HG03469 (cell line): ENCODE results near the gene REEP2.

Experiments used
- ATAC-seq: cut with Tn5 transposase; IDR thresholded peaks from one replicate; pipeline ENCODE4 v1.9.1; 2021; ENCODE audit warnings: mild to moderate bottlenecking, moderate library complexity, moderate number of reproducible peaks; ENCODE audit not compliant: unreplicated experiment

Gene REEP2

DNA sequence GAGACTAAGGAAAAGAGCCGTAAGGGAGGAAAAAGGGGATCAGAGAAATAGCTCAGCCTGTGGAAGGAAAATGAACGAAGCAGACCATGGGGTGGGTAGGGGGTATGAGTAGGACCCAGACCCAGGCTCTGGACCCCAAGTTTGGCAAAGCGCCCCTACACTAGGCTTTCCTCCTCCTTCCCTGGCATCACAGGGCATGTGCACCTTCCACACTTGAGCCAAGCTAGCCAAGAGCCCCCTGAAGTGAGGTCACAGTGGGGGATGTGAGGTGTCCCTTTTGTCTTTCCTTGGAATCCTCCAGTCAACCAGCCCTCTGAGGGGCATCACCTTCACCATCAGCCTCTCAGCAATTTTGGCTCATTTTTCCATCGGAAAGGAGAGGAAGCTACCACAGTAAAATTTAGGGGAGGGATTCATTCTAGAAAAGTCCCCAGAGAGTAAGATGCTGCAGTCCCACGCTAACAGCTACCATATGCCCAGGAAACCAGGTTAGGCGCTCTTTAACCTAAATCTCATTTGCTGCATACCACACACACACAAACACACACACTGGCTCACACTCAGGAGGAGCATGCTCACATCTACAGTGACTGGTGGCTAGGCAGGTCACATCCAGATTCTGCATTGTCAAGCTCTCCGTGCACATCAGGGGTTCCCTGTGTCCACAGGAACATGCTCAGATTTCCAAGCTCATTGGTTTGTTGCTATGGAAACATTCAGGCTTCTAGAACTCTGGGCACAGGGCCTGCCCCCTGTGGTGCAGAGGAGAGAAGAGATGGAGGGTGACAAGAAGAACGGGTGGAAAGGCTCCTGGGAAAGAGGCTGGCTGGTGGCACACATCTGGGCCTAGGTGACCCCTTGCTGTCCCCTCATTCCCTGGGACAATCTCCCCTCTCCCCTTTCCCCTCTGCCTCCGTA, 9.9 kb downstream of the REEP2 start:
- no peak for ATAC-seq

- no peak for ATAC-seq
These were observed 10.8 kb downstream of the REEP2 start for GRCh38 chr5:138449501-138450239.

DNA sequence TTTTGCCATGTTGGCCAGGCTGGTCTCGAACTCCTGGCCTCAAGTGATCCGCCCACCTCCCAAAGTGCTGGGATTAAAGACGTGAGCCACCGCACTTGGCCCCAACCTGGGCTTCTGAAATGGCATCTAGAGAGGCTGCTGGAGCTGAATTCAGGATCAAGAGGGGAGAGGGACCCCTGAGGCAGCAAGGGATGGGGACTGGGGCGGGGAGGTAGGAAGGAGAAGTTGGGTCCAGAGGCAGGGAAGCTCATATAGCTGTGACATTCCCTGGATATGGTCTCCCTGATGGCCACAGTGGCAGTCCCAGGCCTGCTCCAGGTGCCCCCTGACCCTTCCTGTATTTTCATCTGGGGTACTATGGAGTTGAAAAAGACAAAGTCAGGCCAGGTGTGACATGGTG, 12.1 kb downstream of the REEP2 start:
- no peak for ATAC-seq

- ATAC-seq = no peak
These were observed 13.9 kb downstream of the REEP2 start for GRCh38 chr5:138452720-138453119.

GRCh38 chr5:138453590-138453989, 14.7 kb downstream of the REEP2 start:
- no peak for ATAC-seq

DNA sequence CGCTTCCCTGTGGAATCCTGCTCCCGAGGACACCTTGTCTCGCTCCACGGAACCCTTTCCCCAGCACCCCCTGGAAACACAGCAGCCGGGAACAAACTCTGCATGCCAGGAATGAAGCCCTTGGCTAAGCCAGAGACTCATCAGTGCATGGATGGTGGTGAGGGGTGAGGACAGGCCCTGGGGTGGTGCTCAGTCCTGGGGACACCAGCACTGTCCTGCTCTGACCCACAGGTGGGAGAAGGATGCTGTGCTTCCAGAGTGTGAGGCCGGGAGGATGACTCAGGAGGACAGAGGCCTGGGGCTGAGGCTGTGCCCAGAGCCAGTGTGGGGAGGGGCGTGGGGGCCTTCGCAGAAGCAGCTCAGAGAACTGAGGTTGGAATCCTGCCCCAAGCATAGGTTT, 15.3 kb downstream of the REEP2 start:
- ATAC-seq = no peak

DNA sequence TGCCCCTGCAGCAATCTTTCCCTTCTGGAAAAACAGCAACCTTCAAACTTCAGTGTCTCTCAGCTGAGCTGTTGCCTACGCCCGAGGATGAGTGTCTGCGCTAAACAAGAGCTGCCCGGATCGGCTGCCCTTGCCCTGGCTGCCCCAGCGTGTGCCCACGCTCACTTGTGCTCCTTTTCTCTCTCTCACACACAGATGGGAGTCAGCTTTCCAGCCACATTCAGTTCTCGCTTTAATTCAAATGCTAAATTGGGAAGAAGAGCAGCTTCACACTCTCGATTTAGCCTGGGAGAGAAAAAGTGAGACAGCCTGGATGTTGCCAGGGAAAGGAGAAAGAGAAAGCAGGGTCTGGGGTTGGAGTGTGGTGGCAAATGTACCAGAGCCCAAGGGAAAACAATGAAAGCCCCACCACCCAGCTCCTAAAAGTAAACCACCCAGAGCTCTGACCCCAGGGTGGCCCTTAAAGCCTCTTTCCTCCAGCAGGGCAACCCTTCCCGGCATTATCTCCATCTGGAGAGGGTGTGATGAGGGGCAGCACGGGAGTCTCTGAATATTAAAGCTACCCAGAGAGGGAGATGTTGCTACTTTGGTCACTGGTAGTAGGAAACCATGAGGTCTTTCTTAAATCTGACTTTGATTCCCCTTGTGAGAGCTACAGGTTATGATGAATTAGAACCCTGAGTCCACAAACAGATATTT, 16.5 kb downstream of the REEP2 start:
- no peak for ATAC-seq

DNA sequence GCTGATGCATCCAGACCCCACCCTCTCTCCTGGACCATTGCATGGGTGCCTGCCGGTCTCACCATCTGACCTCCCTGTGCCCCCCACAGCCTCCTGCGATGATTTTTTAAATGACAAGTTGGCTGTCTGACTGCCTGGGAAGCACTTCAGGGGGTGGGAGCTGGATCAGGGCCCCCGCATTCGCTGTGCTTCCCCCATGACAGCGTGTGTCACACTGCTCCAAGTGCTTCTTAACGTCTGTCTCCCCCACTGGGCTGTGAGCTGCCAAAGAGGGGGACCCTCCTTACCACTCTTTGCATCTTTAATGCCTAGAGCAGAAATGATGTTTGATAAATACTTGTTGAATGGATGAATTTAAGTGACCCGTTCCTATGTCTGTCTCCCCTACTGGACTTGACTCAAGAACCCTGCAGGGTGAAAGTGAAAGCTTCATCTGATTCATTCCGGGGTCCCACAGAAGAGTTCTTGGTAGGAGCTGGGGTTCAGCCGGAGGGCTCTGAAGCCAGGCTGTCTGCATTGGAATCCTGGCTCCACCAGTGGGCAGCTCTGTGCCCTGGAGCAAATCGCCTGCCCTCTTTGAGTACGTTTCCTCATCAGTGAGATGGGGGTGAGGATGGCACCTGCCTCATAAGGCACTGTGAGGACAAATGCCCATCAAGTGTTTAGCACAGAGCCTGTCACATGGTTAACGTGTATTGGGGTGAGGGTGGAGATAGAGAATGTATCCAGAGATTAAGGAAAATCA, 18.8 kb downstream of the REEP2 start:
- no peak for ATAC-seq

DNA sequence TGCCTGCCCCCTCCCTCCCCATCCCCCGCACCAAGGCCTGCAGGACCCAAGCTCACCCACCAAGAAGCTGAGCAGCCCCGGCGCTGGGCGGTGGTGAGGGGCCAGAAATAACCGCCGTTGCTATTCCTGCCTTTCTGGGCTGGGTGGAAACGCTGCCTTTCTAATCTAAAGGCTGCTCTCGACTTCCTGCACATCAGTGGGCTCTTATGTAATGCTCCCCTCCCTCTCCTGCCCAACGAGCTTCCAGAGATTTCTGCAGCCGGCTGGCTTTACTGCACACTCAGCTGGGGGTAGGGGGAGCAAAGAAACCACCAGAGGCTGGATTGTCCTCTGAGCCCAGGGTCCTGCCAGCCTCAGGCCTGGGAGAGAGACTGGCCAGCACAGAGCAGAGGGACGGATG, 19.5 kb downstream of the REEP2 start:
- no peak for ATAC-seq

GRCh38 chr5:138458856-138459255, 20.0 kb downstream of the REEP2 start:
- ATAC-seq = no peak

GRCh38 chr5:138459311-138459933, 20.6 kb downstream of the REEP2 start:
- no peak for ATAC-seq

- no peak for ATAC-seq
These were observed 21.3 kb downstream of the REEP2 start for GRCh38 chr5:138460032-138460693.

DNA sequence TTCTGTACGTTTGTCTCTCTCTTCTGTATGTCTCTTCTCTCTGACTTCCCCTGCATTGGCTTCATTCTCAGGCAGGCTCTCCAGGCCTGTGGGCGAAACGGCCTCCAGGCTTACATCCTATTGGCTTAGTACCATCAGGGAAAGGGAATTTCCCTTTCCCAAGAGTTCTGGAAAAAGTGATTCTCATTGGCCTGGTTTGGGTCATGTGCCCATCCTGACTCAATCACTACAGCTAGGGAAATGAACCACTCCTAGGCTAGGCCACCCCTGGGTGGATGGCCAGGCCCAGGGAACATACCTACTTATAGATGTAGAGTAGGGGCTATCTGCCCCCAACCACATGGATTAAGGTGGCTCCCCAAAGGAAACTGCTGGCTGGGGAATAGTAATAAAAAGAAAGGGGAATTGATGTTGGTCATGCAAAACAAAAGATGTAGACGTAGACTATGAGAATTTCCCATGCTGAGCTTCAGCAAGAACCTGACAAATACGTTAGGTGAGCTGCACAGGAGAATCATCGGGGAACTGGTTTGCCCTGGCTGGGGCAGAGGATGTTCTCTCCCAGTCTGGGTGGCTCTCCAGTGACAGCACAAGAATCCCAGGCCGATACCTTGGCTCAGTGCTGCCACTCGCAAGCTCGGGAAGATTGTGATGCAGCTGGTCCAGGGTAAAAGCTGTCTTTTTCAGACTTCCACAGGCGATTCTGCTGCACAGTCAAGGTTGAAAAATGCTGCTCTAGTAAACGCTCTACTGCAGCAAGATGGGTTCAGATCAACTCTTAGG, 22.7 kb downstream of the REEP2 start:
- ATAC-seq = no peak

DNA sequence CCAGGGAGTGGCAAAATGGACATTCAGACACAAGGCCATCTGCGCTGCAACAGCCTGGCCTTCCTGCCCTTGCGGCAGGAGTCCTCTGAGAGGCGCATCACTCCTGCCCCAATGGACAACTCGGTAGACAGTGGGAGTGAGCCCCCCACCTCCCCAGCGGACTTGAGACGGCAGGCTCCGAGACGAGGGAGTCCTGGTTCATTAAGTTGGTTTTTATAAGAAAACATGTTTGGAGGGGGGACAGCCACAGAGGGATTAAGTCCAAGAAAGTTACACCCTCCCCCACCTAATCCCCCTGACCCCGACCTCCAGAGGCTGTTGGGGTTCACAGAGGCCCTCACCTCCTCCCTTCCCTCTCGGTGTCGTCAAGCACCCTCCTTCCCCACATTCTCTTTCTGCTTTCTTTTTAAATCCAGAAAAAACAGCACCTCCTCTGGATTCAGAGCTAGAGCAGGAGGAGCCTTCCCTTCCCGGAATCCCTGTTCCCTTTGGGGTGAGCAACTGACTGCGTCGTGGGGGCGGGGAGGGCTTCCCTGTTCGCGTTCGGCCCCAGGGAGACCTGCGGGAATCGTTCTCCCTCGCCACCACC, 24.7 kb downstream of the REEP2 start:
- ATAC-seq = no peak

DNA sequence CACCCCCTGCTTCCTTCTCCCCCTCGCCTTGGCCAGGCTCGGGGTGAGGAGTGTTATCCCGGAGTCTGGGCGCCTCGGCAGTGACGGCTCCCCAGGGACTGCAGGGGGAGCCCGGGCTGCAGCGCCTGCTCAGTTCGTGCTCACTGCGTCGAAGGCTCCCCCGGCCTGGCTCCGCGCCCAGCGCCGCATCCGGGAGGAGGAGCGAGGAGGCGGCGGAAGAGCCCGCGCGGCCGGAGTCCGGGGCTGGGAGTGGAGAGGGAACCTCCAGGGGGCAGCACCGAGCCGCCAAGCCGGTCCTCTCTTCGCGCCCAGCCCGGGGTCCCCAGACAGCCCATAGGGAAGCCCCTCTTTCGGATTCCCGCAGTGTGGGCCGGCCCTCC, 25.1 kb downstream of the REEP2 start:
- peak; percentile 34 for ATAC-seq

GRCh38 chr5:138464388-138465260, 25.8 kb downstream of the REEP2 start:
- ATAC-seq = peak; percentile 57

GRCh38 chr5:138465261-138466124, 26.6 kb downstream of the REEP2 start, which contains the start of gene EGR1:
Gene EGR1, plus strand, starts transcription at chr5:138465479. Its CDS starts 283 bp downstream, at chr5:138465762.
- ATAC-seq = peak; percentile 29
